SJSA1 (cell line): ENCODE results near the gene PUS1. TPM values are rescaled to one million over a fixed set of nuclear protein-coding genes. Genes with fewer than 3 reads are reported as not detected.

ENCODE experiments used
- DNase-seq, 2 experiments: peaks; one replicate each; pipeline ENCODE4 v3.0.0-alpha.2; 2015 to 2020; ENCODE audit warnings: low spot score in 2 of 2, low read depth in 1 of 2
- H3K27ac ChIP-seq: fragments of 250-450 bp; sonication (Bioruptor Pico); 2 replicates; pipeline ENCODE4 v1.5.1; 2020; ENCODE audit warnings: mild to moderate bottlenecking, moderate library complexity
- H3K27me3 ChIP-seq: fragments of 250-450 bp; sonication (Bioruptor Pico); replicated peaks from 2 replicates; pipeline ENCODE4 v1.5.1; 2020; ENCODE audit warnings: mild to moderate bottlenecking, moderate library complexity
- H3K36me3 ChIP-seq: fragments of 250-450 bp; sonication (Bioruptor Pico); 2 replicates; pipeline ENCODE4 v1.5.1; 2020; ENCODE audit warnings: mild to moderate bottlenecking
- H3K4me1 ChIP-seq: fragments of 250-450 bp; sonication (Bioruptor Pico); replicated peaks from 2 replicates; pipeline ENCODE4 v1.6.1; 2021; ENCODE audit warnings: mild to moderate bottlenecking
- H3K4me3 ChIP-seq: fragments of 250-450 bp; sonication (Bioruptor Pico); 2 replicates; pipeline ENCODE4 v1.5.1; 2020; ENCODE audit warnings: mild to moderate bottlenecking
- H3K9me3 ChIP-seq: fragments of 250-450 bp; sonication (Bioruptor Pico); replicated peaks from 2 replicates; pipeline ENCODE4 v1.5.1; 2020; ENCODE audit warnings: mild to moderate bottlenecking
- total RNA-seq: library from RNA; depleted of rRNA; stranded (reverse); fragments of >200 nt; shearing (Covaris generic); gene quantifications from 2 replicates; pipeline ENCODE4 v1.2.3, GENCODE V29; 2014

PUS1 gene
- total RNA-seq, 1 experiment from 2014 or later: 14.3 TPM

GRCh38 chr12:131907379-131908091 is 21.5 kb upstream of the PUS1 start:
- Histone ChIP-seq H3K36me3 (peaks cover 25% of the 10 kb centered on the region), H3K27me3 (no peaks in the 10 kb centered on the region), H3K4me1 (peaks cover 16% of the 10 kb centered on the region), H3K4me3 (no peak overlapping the region), H3K9me3 (no peaks in the 10 kb centered on the region), H3K27ac (no peak overlapping the region)
- DNase-seq: peak in 1 of 2 experiments; percentile 36

GRCh38 chr12:131908092-131909080 is 20.7 kb upstream of the PUS1 start:
- no peak overlapping the region for H3K4me3 ChIP-seq
- H3K27me3 ChIP-seq: no peaks in the 10 kb centered on the region
- H3K36me3 ChIP-seq: peaks cover 31% of the 10 kb centered on the region
- DNase-seq: peak in 1 of 2 experiments; percentile 43
- peaks cover 22% of the 10 kb centered on the region for H3K4me1 ChIP-seq
- no peaks in the 10 kb centered on the region for H3K9me3 ChIP-seq
- no peak overlapping the region for H3K27ac ChIP-seq

DNA sequence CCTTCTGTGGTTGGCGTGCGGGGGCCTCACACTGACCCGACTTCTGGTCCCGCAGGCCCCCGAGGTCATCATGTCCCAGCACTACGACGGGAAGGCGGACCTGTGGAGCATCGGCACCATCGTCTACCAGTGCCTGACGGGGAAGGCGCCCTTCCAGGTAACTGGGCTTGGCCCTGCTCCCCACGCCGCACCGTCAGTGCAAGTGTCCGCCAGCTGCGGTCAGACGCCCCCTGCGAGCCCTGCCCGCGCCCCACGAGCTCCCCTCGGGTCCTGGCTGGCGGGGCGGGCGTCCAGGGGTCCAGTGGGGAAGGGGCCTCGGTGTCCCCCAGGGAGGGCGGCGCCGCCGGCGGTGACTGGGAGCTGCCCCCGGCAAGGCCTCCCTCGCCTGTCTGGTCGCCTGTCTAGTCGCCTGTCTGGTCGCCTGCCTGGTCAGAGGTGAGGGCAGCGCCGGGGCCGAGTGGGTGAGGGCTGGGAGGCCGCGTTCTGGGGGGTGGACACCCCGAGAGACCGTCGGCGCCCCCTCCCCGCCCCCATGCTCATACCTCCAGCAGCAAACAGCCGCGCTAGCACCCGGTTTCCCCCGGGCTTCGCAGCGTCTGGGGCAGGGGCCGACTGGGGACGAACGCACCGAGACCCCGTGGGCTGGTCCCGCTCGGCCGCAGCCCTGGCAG is 19.9 kb upstream of the PUS1 start:
- DNase-seq: peak in 1 of 2 experiments; percentile 45
- H3K9me3 ChIP-seq: no peaks in the 10 kb centered on the region
- peaks cover 36% of the 10 kb centered on the region for H3K36me3 ChIP-seq
- H3K4me3 ChIP-seq: no peak overlapping the region
- peaks cover 22% of the 10 kb centered on the region for H3K4me1 ChIP-seq
- no peak overlapping the region for H3K27ac ChIP-seq
- H3K27me3 ChIP-seq: no peaks in the 10 kb centered on the region

GRCh38 chr12:131909752-131910219 is 19.3 kb upstream of the PUS1 start:
- DNase-seq: peak in 1 of 2 experiments; percentile 41
- Histone ChIP-seq H3K27ac (no peak overlapping the region), H3K27me3 (no peaks in the 10 kb centered on the region), H3K4me3 (no peak overlapping the region), H3K36me3 (peaks cover 42% of the 10 kb centered on the region), H3K4me1 (peaks cover 22% of the 10 kb centered on the region), H3K9me3 (no peaks in the 10 kb centered on the region)

DNA sequence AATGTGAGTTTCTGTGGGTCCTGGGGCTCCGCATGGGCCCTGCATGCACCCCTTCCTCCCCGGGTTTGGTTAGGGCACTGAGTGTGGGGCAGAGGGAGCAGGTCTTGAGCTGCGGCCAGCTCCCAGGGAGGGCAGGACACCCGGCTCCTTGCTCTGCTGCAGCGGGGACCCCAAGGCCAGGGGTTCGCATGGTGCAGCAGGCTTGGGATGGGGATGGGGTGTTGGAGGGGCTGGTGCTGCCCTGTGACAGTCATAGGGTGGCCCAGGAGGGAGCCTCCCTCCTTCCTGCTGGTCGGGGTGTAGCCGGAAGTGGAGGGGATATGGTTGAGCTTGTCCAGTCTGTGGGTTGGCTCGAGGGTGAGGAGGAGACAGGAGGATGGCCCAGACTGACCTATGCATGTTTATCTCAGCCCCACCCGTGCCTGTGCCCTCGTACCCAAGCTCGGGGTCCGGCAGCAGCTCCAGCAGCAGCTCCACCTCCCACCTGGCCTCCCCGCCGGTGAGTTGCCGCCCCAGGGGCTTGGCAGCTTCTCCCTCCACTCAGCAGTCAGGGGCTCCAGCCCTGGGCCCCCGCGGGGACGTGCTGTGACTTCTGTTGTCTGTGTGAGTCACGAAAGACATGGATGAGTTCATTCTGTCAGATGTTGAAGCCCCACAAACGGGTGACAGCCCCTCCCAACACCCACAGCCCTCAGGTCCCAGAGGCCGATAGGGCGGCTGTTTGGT is 18.6 kb upstream of the PUS1 start:
- H3K9me3 ChIP-seq: no peaks in the 10 kb centered on the region
- H3K4me3 ChIP-seq: no peak overlapping the region
- H3K4me1 ChIP-seq: peaks cover 22% of the 10 kb centered on the region
- H3K27ac ChIP-seq: no peak overlapping the region
- H3K36me3 ChIP-seq: peaks cover 49% of the 10 kb centered on the region
- H3K27me3 ChIP-seq: no peaks in the 10 kb centered on the region
- peak in 1 of 2 experiments; percentile 41 for DNase-seq

DNA sequence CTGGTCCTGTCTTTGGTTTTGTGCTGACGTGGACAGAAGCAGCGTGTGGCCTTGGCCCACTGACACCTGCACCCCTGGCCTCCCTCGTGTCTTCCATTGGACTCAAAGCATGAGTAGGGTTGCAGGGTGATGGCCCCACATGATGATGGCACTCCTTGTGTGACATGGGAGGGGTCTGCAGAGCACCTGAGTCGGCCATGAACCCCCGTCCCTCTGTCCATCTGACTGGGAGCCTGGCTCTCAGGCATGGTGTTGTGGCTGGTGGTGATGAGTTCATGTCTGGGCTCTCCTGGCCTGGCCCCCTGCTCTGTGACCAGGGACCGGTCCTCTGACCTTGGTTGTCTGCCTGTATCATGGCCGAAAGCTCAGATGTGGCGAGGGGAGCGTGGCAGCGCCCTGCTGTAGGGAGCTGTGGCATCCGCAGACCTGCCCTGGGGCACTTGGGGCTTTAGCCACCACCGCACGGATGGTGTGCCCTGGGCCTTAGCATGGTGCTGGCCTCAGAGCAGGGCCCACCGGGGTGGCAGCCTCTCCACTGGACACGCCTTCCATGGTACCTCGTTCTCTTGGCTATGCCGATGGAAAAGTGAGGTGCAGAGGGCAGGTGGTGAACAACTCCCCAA is 17.9 kb upstream of the PUS1 start:
- no peak for DNase-seq
- Histone ChIP-seq H3K9me3 (no peaks in the 10 kb centered on the region), H3K27me3 (no peaks in the 10 kb centered on the region), H3K4me1 (peaks cover 22% of the 10 kb centered on the region), H3K27ac (no peak overlapping the region), H3K36me3 (peaks cover 55% of the 10 kb centered on the region), H3K4me3 (no peak overlapping the region)

DNA sequence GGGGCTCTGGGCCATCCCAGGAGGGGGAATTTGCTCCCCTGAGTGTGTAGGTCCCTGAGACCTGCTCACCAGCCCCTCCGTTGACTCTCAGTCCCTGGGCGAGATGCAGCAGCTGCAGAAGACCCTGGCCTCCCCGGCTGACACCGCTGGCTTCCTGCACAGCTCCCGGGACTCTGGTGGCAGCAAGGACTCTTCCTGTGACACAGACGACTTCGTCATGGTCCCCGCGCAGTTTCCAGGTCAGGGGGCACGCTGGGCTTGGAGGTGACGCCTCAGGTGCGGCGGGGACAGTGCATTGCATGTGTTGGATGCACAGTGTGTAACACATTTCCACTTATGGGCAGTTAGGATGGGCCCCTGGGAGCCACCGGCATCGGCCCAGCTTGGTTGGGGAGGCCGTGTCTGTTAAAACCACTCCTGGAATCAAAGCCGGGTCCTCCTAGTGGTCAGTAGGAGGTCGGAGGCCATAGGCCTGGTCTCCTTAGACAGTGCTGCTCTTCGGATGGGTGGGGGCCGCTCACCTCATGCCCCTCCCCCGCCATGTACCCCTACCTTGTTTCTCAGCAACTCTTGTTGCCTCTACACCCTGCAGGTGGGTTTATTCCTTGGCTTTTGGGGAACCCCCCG is 17.1 kb upstream of the PUS1 start:
- no peak overlapping the region for H3K27ac ChIP-seq
- DNase-seq: peak in 1 of 2 experiments; percentile 42
- H3K27me3 ChIP-seq: no peaks in the 10 kb centered on the region
- no peaks in the 10 kb centered on the region for H3K9me3 ChIP-seq
- no peak overlapping the region for H3K4me3 ChIP-seq
- H3K4me1 ChIP-seq: peaks cover 22% of the 10 kb centered on the region
- peaks cover 60% of the 10 kb centered on the region for H3K36me3 ChIP-seq

- H3K27ac ChIP-seq: no peak overlapping the region
- no peaks in the 10 kb centered on the region for H3K27me3 ChIP-seq
- peaks cover 60% of the 10 kb centered on the region for H3K36me3 ChIP-seq
- peaks cover 22% of the 10 kb centered on the region for H3K4me1 ChIP-seq
- DNase-seq: peak; percentile 74 to 94
- H3K4me3 ChIP-seq: no peak overlapping the region
- no peaks in the 10 kb centered on the region for H3K9me3 ChIP-seq
Measured at GRCh38 chr12:131912518-131913274, 16.4 kb upstream of the PUS1 start.

- DNase-seq: peak in 1 of 2 experiments; percentile 43
- Histone ChIP-seq H3K4me1 (peaks cover 22% of the 10 kb centered on the region), H3K27ac (no peak overlapping the region), H3K9me3 (no peaks in the 10 kb centered on the region), H3K36me3 (peaks cover 58% of the 10 kb centered on the region), H3K4me3 (no peak overlapping the region), H3K27me3 (no peaks in the 10 kb centered on the region)
Measured at GRCh38 chr12:131913666-131914065, 15.4 kb upstream of the PUS1 start.

- Histone ChIP-seq H3K27ac (no peak overlapping the region), H3K4me3 (no peak overlapping the region), H3K27me3 (no peaks in the 10 kb centered on the region), H3K9me3 (no peaks in the 10 kb centered on the region), H3K4me1 (peaks cover 22% of the 10 kb centered on the region), H3K36me3 (peaks cover 52% of the 10 kb centered on the region)
- DNase-seq: no peak
Measured at GRCh38 chr12:131914179-131914702, 14.8 kb upstream of the PUS1 start.

GRCh38 chr12:131915000-131915689 is 13.9 kb upstream of the PUS1 start:
- H3K4me3 ChIP-seq: no peak overlapping the region
- H3K4me1 ChIP-seq: peaks cover 22% of the 10 kb centered on the region
- H3K36me3 ChIP-seq: peaks cover 60% of the 10 kb centered on the region
- no peak overlapping the region for H3K27ac ChIP-seq
- no peaks in the 10 kb centered on the region for H3K27me3 ChIP-seq
- no peak for DNase-seq
- no peaks in the 10 kb centered on the region for H3K9me3 ChIP-seq
